Colonic mucosa (tissue), 4 donors: ENCODE data around the gene APRT. TPM values are rescaled to one million over a fixed set of nuclear protein-coding genes. Genes with fewer than 3 reads are reported as not detected.
A peak's percentile ranks its signal among the peaks of the same experiment; 100 is the strongest.
"Not testable (repeated sequence)": the region's sequence is repeated elsewhere in the genome, so short reads cannot be mapped to it uniquely, and the experiment has no call there.

ENCODE experiments used
- DNase-seq: peaks from one replicate; pipeline ENCODE4 v3.0.0-alpha.2; 2020
- H3K27ac ChIP-seq: fragments of 200-600 bp; one replicate; pipeline ENCODE4 v1.8.0; 2021
- H3K27me3 ChIP-seq: fragments of 200-600 bp; one replicate; pipeline ENCODE4 v1.8.0; 2021
- H3K36me3 ChIP-seq: fragments of 200-600 bp; one replicate; pipeline ENCODE4 v1.8.0; 2021
- H3K4me1 ChIP-seq: fragments of 200-600 bp; one replicate; pipeline ENCODE4 v1.8.0; 2021; ENCODE audit warnings: mild to moderate bottlenecking
- H3K4me3 ChIP-seq: fragments of 200-600 bp; one replicate; pipeline ENCODE4 v1.8.0; 2021
- H3K9ac ChIP-seq, 2 donors: one replicate each; pipeline ENCODE4 v1.7.0; 2013; ENCODE audit warnings: control low read depth in 2 of 2, low read depth in 2 of 2, low read length in 2 of 2
- H3K9me3 ChIP-seq: fragments of 200-600 bp; one replicate; pipeline ENCODE4 v1.8.0; 2021
- intact Hi-C: fragments of 100-400 bp; cut with DNase I; formaldehyde crosslinking; loops from one replicate; pipeline ENCODE4 v1.14.1; 2022
- total RNA-seq, 2 donors: library from RNA; stranded (reverse); fragmentation: NEBNext Ultra II Directional in 1 of 2; extraction: Animal tissue kit (Norgen Biotek cat#: 25700) in 1 of 2; gene quantifications; one replicate each; pipeline ENCODE4 v1.2.1, GENCODE V29; 2021
- TF ChIP-seq, protein P1 (sequence below): fragments of 200-600 bp; IDR thresholded peaks from one replicate; pipeline ENCODE4 v1.8.0; 2022; ENCODE audit warnings: antibody characterized with exemption, mild to moderate bottlenecking
- donor health status: healthy.
- donor health status: DM: no; HTN: no; CAD: no.
- donor health status: DM: no; HTN: no; CAD: no.

APRT gene
- total RNA-seq, 2 donors from 2014 or later, result 103 to 273 TPM

DNA sequence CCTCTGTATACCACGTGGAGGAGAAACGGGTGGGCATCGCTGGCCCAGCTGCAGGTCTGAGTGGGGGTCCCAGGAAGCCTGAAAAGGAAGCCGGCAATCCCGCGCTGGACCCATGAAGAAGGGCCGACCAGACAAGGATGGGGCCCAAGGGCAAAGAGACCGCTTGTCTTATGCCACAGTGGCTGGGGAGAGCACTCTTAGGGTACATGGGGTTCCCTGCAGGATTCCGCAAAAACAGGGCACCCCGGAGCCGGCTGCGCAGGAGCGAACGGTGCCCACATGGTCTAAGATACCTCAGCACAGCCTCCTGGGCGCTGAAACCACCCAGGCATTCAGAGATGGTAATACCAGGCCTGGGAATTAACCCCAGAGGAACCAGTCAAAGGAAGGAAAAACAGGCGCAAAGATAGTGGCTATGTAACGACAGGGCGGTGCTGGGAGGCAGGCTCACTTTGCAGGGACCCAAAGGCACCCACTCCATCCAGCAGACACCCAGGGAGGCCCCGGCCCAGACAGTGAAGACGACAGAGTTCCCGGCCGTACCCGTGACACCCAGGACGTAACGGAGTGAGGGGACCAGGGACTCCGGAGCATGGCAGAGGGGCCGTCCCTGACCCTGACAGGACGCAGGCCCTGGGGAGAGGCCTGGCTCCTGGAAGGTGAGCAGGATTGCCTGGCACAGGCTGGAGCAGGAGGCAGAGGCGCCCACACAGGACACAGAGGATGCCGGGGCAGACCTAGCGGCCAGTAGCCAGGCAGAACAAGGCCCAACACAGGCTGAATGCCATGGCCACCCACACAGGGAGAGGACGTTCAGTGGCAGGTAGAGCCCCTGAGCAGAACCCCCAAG lies 37.0 kb downstream of the APRT start:
- Histone ChIP-seq H3K9ac (no peak overlapping the region), H3K36me3 (no peaks in the 10 kb centered on the region), H3K4me1 (peaks cover 18% of the 10 kb centered on the region), H3K4me3 (no peak overlapping the region), H3K9me3 (no peaks in the 10 kb centered on the region), H3K27me3 (no peaks in the 10 kb centered on the region), H3K27ac (no peak overlapping the region)
- intact Hi-C loops, result no loop called here
- TF ChIP-seq, protein P1, sequence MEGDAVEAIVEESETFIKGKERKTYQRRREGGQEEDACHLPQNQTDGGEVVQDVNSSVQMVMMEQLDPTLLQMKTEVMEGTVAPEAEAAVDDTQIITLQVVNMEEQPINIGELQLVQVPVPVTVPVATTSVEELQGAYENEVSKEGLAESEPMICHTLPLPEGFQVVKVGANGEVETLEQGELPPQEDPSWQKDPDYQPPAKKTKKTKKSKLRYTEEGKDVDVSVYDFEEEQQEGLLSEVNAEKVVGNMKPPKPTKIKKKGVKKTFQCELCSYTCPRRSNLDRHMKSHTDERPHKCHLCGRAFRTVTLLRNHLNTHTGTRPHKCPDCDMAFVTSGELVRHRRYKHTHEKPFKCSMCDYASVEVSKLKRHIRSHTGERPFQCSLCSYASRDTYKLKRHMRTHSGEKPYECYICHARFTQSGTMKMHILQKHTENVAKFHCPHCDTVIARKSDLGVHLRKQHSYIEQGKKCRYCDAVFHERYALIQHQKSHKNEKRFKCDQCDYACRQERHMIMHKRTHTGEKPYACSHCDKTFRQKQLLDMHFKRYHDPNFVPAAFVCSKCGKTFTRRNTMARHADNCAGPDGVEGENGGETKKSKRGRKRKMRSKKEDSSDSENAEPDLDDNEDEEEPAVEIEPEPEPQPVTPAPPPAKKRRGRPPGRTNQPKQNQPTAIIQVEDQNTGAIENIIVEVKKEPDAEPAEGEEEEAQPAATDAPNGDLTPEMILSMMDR, result no peak
- no peak for DNase-seq

DNA sequence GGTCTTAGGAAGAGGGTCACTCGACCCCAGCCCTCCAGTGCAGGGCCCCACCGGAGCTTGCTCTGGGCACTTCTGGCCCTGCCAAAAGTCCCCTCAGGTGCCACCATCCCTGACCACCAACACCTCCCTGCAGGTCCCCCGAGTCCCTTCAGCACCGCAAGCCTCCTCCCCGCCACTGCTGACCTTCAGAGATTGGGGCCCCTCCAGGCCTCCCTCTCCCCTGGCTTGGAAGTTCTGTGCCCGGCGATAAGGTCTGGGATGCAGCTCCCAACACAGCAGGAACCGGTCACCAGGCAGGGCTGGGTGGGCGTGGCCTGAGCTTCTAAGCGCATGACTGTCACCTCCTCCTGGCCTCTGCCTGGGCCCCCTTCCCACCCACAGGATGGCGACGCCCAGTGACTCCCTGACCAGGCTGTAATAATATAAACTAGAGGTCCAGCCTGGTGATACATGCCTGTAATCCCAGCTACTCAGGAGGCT lies 37.9 kb downstream of the APRT start:
- no peak overlapping the region for H3K9ac ChIP-seq
- H3K27ac ChIP-seq, result peak overlapping the region; percentile 57
- intact Hi-C loops, result no loop called here
- H3K9me3 ChIP-seq, result no peaks in the 10 kb centered on the region
- TF ChIP-seq, protein P1, result no peak
- H3K27me3 ChIP-seq, result no peaks in the 10 kb centered on the region
- no peak overlapping the region for H3K4me3 ChIP-seq
- peak; percentile 63 for DNase-seq
- no peaks in the 10 kb centered on the region for H3K36me3 ChIP-seq
- H3K4me1 ChIP-seq, result peaks cover 27% of the 10 kb centered on the region

DNA sequence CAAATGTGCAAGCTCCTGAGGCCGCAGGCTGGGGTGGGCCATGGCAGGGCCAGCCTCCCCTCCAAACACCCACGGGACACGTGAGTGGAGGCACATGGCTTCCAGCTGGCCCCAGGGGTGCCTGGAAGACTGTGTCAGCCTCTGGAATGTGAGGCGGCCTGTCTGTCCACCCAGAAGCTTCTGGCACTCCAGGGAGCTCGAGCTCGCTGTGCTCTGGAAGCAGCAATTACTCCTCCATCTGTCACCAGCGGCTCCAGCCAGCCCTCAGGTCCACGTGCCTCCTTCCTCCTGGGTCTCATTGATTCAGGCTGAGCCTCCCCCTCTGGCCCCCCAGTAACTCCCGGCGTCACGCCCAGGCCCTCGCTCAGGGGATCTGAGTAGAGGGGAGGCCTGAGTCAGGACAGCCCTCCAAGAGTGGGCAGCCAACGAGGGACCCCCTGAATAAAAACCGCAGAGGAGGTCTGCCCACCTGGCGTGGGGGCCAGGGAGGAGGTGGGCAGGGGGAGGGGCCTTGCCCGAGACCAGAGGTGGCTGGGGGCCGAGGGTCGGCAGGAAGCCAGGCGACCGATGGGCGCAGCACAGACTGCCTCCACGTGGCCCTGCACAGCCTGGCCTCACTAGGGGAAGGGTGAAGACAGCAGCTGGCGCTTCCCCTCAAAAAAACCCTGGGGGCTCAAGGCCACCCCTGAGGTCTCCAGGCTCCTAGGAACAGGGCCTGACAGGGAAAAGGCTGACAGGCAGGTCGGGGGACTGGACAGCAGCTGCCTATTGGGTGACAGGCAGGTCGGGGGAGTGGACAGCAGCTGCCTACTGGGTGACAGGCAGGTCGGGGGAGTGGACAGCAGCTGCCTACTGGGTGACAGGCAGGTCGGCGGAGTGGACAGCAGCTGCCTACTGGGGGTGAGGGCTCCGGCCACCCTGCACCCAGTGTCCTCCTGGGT lies 38.6 kb downstream of the APRT start:
- no peak overlapping the region for H3K9ac ChIP-seq
- peak overlapping the region; percentile 57 for H3K27ac ChIP-seq
- intact Hi-C loops, result no loop called here
- TF ChIP-seq, protein P1, result no peak
- peaks cover 34% of the 10 kb centered on the region for H3K4me1 ChIP-seq
- H3K4me3 ChIP-seq, result no peak overlapping the region
- DNase-seq, result no peak
- H3K9me3 ChIP-seq, result no peaks in the 10 kb centered on the region
- no peaks in the 10 kb centered on the region for H3K36me3 ChIP-seq
- no peaks in the 10 kb centered on the region for H3K27me3 ChIP-seq

DNA sequence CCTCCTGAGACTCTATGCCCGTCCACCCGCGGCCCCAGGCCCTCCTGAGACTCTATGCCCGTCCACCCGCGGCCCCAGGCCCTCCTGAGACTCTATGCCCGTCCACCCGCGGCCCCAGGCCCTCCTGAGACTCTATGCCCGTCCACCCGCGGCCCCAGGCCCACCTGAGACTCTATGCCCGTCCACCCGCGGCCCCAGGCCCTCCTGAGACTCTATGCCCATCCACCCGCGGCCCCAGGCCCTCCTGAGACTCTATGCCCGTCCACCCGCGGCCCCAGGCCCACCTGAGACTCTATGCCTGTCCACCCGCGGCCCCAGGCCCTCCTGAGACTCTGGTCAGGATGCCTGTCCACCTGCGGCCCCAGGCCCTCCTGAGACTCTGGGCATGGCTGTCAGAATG lies 39.9 kb downstream of the APRT start:
- DNase-seq, H3K27me3 ChIP-seq, H3K4me3 ChIP-seq, H3K9me3 ChIP-seq, H3K36me3 ChIP-seq, intact Hi-C loops, H3K9ac ChIP-seq: not testable (repeated sequence)
- Histone ChIP-seq H3K4me1 (peaks cover 38% of the 10 kb centered on the region), H3K27ac (peak overlapping the region; percentile 57)

DNA sequence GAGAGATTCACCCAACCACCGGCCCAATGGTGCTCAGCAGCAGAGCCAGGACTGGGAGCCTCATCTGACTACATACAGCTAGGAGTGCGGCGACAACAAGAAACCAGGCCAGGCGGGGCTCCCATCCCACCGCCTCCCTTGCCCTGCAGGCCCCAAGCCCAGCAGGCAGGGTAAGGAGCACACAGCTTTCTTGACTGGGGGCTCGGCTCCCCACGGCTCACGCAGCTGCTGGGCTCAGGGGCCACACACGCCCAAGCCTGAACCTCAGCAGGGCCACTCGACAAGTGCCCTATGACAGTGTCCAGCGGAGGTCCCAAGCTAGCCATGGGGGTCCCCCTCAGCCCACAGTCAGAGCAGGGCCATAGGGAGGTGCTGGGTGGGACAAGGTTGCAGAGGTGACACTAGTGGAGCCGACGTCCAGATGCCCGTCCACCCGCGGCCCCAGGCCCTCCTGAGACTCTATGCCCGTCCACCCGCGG lies 40.4 kb downstream of the APRT start:
- H3K4me3 ChIP-seq, result peak overlapping the region; percentile 8
- no peaks in the 10 kb centered on the region for H3K9me3 ChIP-seq
- H3K27ac ChIP-seq, result peak overlapping the region; percentile 77
- no peak for DNase-seq
- H3K27me3 ChIP-seq, result no peaks in the 10 kb centered on the region
- TF ChIP-seq, protein P1, result no peak
- H3K4me1 ChIP-seq, result peaks cover 38% of the 10 kb centered on the region
- H3K36me3 ChIP-seq, result no peaks in the 10 kb centered on the region
- peak overlapping the region; percentile 38 to 51 for H3K9ac ChIP-seq
- intact Hi-C loops, result no loop called here
